Activated B cell treated with CpG ODN at 0.5 μM for 24 hours (primary cell): ENCODE data around the gene EWSR1. TPM values are rescaled to one million over a fixed set of nuclear protein-coding genes. Genes with fewer than 3 reads are reported as not detected.

Source experiments
- ATAC-seq: fragments of 200-7000 bp; cut with Tn5 transposase; one replicate; pipeline ENCODE4 v1.10.0; 2021; ENCODE audit warnings: low read depth, mild to moderate bottlenecking, moderate library complexity
- CTCF ChIA-PET: fragments of 350-600 bp; sonication (Branson Sonifier 250); formaldehyde crosslinking; loops from one replicate; lab custom pipeline; 2021; ENCODE audit warnings: antibody characterized with exemption; lab: Charles Lee
- POLR2A ChIA-PET: fragments of 350-600 bp; sonication (Branson Sonifier 250); formaldehyde crosslinking; loops from one replicate; lab custom pipeline; 2021; ENCODE audit warnings: antibody characterized with exemption; lab: Charles Lee
- DNase-seq: peaks from one replicate; pipeline ENCODE4 v3.0.0; 2022
- H3K27ac Mint-ChIP-seq: one replicate; pipeline ENCODE4 v1.8.0; 2020; ENCODE audit warnings: mixed read lengths
- H3K27me3 Mint-ChIP-seq: one replicate; pipeline ENCODE4 v1.8.0; 2021; ENCODE audit warnings: mixed read lengths
- H3K36me3 Mint-ChIP-seq: one replicate; pipeline ENCODE4 v1.8.0; 2021; ENCODE audit warnings: low read depth, mixed read lengths
- H3K4me1 Mint-ChIP-seq: one replicate; pipeline ENCODE4 v1.8.0; 2021; ENCODE audit warnings: mixed read lengths
- H3K4me3 Mint-ChIP-seq: one replicate; pipeline ENCODE4 v1.8.0; 2020; ENCODE audit warnings: mild to moderate bottlenecking, mixed read lengths
- H3K9me3 Mint-ChIP-seq: one replicate; pipeline ENCODE4 v1.8.0; 2020; ENCODE audit warnings: mixed read lengths
- intact Hi-C: fragments of 100-400 bp; cut with micrococcal nuclease; formaldehyde crosslinking; loops from one replicate; pipeline ENCODE4 v1.15.1; 2024
- total RNA-seq: library from RNA; stranded (reverse); gene quantifications from 2 replicates; pipeline ENCODE4 v1.2.3, GENCODE V29; 2022
- TF ChIP-seq, protein P1 (sequence below): fragments of 200-600 bp; IDR thresholded peaks from one replicate; pipeline ENCODE4 v1.8.0; 2022; ENCODE audit warnings: antibody characterized with exemption, mild to moderate bottlenecking

The EWSR1 gene
- total RNA-seq, 1 donor from 2014 or later, result 382 TPM

DNA sequence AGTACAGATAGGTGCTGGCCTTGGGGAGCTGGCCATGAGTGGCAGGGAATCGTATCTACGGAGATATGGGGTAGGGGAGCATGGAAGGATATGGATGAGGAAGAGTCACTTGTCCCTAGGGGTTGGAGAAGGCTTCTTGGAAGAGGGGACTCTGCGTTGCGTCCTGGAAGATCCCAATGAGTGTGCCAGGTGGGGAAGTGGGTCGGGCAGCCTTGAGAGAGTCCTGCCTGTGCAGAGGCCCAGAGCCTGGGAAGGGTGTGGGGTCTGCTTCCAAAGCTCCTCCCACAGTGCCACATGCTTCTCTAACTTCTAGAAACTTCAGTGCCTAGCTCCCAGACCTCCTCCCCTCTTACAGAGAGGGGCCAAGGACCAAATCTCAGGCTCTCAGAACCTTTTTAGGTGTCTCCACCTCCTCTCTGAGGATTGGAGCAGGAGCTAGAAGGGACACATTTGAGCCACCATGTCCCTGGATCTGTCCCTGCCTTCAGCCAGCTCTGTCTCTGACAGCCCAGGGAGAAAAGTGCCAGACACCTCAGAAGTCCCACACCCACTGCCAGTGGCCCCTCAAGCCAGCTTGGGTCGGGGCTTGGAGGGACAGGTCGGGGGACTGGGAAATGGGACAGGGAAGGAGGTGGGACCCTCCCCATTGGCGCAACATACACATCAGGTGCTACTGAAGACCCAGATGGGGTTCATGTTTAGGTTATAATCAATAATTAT is 11.3 kb upstream of the EWSR1 start:
- H3K4me3 Mint-ChIP-seq, result no peak overlapping the region
- peaks cover 5% of the 10 kb centered on the region for H3K27me3 Mint-ChIP-seq

DNA sequence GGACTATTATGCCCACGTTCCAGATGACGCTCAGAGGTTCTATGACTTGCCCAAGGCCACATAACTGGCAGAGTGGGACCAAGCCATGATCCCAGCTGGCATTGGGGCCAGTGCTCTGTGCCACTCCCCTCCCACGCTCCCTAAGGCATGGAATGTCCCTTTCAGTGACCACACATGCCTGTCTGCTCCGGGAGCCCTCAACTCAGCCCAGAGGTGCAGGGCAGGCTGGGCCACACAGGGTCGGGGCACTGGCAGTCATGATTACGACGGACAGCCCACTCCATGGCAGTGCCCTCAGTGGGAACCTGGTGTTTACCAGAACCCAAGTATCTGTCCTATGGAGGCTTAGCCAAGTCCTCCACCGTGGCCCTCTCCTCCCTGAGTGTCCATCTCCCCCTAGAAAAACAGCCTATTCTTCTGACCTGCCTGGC is 10.3 kb upstream of the EWSR1 start:
- intact Hi-C loops, result no loop called here
- no peak for DNase-seq
- no peak for ATAC-seq
- ChIA-PET CTCF (no interaction called here), POLR2A (no interaction called here)
- Mint-ChIP-seq H3K4me1 (no peaks in the 10 kb centered on the region), H3K36me3 (no peaks in the 10 kb centered on the region), H3K27me3 (no peaks in the 10 kb centered on the region), H3K27ac (no peak overlapping the region), H3K9me3 (no peaks in the 10 kb centered on the region), H3K4me3 (no peak overlapping the region)
- TF ChIP-seq, protein P1, sequence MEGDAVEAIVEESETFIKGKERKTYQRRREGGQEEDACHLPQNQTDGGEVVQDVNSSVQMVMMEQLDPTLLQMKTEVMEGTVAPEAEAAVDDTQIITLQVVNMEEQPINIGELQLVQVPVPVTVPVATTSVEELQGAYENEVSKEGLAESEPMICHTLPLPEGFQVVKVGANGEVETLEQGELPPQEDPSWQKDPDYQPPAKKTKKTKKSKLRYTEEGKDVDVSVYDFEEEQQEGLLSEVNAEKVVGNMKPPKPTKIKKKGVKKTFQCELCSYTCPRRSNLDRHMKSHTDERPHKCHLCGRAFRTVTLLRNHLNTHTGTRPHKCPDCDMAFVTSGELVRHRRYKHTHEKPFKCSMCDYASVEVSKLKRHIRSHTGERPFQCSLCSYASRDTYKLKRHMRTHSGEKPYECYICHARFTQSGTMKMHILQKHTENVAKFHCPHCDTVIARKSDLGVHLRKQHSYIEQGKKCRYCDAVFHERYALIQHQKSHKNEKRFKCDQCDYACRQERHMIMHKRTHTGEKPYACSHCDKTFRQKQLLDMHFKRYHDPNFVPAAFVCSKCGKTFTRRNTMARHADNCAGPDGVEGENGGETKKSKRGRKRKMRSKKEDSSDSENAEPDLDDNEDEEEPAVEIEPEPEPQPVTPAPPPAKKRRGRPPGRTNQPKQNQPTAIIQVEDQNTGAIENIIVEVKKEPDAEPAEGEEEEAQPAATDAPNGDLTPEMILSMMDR, result no peak

More for the DNA sequence above, 11.3 kb upstream of the EWSR1 start:
- ATAC-seq (no peak), DNase-seq (no peak)
- Mint-ChIP-seq H3K36me3 (no peaks in the 10 kb centered on the region), H3K9me3 (no peaks in the 10 kb centered on the region), H3K4me1 (no peaks in the 10 kb centered on the region), H3K27ac (no peak overlapping the region)
- CTCF ChIA-PET, result interaction anchor here (3.4 kb wide), 1 partner anchor 11 kb away, joined by 11 read pairs; no protein-coding TSS in a partner anchor
- POLR2A ChIA-PET, result no interaction called here
- TF ChIP-seq, protein P1, result no peak
- intact Hi-C loops, result no loop called here

DNA sequence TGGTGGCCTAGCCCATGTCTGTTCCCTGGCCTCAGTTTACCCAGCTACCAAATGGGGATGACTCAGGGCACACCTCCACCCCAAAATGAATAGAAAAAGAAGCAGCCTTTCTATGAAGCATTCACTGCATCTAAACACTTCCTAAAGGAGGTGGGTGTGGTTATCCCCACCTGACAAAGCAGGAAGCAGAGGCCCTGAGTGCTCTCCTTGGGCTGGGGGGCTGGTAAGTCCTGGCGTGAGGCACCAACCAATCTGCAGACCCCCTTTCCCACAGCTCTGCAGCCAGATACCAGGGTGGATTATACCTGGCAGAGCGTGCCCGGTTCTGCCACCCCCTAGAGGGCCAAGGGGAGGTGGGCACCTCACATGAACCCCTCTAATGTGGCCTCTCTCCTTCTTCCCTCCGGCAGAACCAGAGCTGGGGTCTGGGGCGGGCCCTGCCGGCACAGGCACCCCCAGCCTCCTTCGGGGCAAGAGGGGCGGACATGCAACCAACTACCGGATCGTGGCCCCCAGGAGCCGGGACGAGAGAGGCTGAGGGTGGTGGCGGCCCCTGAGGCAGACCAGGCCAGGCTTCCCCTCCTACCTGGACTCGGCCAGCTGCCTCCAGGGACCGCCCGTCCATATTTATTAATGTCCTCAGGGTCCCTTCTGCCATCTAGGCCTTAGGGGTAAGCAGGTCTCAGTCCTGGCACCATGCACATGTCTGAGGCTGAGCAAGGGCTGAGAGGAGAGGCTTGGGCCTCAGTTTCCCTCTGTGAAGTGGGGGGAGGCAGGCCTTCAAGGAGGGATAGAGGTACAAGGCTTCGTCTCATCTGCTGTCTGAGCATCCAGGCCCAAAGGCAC is 9.4 kb upstream of the EWSR1 start:
- Mint-ChIP-seq H3K36me3 (no peaks in the 10 kb centered on the region), H3K27ac (no peak overlapping the region), H3K4me3 (no peak overlapping the region), H3K4me1 (no peaks in the 10 kb centered on the region), H3K9me3 (no peaks in the 10 kb centered on the region), H3K27me3 (no peaks in the 10 kb centered on the region)
- TF ChIP-seq, protein P1, result no peak
- no peak for DNase-seq
- no peak for ATAC-seq
- intact Hi-C loops, result no loop called here
- POLR2A ChIA-PET, result no interaction called here
- CTCF ChIA-PET, result interaction anchor here (0.8 kb wide), 1 partner anchor 10 kb away, joined by 3 read pairs; no protein-coding TSS in a partner anchor

DNA sequence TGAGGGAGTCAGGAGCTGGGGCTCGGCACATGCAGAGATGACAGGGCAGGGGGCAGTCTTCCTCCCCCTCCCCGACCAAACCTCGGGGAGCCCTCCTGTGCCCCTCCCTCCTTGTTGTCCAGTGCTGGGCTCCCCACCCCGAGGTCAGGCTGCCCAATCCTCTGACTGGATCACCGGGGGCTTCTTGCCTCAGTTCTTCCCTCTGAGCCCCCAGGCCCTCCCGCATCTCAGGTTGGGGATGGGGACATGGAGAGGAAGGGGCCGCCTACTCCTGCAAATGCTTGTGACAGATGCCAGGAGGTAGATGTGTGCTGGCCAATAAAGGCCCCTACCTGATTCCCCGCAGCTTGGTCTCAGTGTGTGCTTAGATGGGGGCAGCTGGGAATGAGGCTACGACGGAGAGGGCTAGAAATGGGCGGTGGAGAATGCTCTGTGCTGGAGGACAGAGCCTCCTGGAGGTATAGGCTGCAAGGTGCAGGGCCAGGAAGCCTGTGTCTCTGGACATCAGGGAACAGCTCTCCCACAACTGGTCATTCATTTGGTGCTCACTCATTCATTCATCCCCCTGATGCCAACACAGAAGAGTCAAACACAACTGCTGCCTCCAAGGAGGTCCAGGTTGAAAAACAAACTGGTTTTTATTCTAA is 8.7 kb upstream of the EWSR1 start:
- Mint-ChIP-seq H3K4me1 (no peaks in the 10 kb centered on the region), H3K27me3 (no peaks in the 10 kb centered on the region), H3K4me3 (no peak overlapping the region), H3K9me3 (no peaks in the 10 kb centered on the region), H3K27ac (no peak overlapping the region), H3K36me3 (peaks cover under 1% of the 10 kb centered on the region)
- intact Hi-C loops, result no loop called here
- TF ChIP-seq, protein P1, result no peak
- DNase-seq, result no peak
- POLR2A ChIA-PET, result no interaction called here
- CTCF ChIA-PET, result interaction anchor here (0.8 kb wide), 1 partner anchor 11 kb away, joined by 3 read pairs; no protein-coding TSS in a partner anchor
- no peak for ATAC-seq
